CD4-positive, alpha-beta T cell treated with Interleukin-15 for 1 hour (primary cell): Measurements from ENCODE around the gene OXCT2.
"Not testable (repeated sequence)": the region's sequence is repeated elsewhere in the genome, so short reads cannot be mapped to it uniquely, and the experiment has no call there.

Source experiments
- DNase-seq: peaks from one replicate; pipeline ENCODE4 v3.0.0-alpha.2; 2020

Gene OXCT2

GRCh38 chr1:39787108-39787375 is 15.9 kb upstream of the OXCT2 start:
- DNase-seq = not testable (repeated sequence)

GRCh38 chr1:39786303-39787107 is 15.4 kb upstream of the OXCT2 start:
- not testable (repeated sequence) for DNase-seq

- not testable (repeated sequence) for DNase-seq
These were observed 11.5 kb upstream of the OXCT2 start for GRCh38 chr1:39782685-39783084.

GRCh38 chr1:39782103-39782502 is 11.0 kb upstream of the OXCT2 start:
- DNase-seq = no peak

- no peak for DNase-seq
These were observed 10.2 kb upstream of the OXCT2 start for GRCh38 chr1:39781349-39781715.

- no peak for DNase-seq
These were observed 8.7 kb upstream of the OXCT2 start for GRCh38 chr1:39779821-39780220.

- DNase-seq = no peak
These were observed 8.0 kb upstream of the OXCT2 start for GRCh38 chr1:39779137-39779536.

- not testable (repeated sequence) for DNase-seq
These were observed 7.4 kb upstream of the OXCT2 start for GRCh38 chr1:39778463-39779099.

- DNase-seq = peak; percentile 0
These were observed 6.7 kb upstream of the OXCT2 start for GRCh38 chr1:39777896-39778295.

- DNase-seq = no peak
These were observed 6.2 kb upstream of the OXCT2 start for GRCh38 chr1:39777306-39777705.

GRCh38 chr1:39776886-39777285 is 5.7 kb upstream of the OXCT2 start:
- DNase-seq = no peak

- DNase-seq = no peak
These were observed 5.2 kb upstream of the OXCT2 start for GRCh38 chr1:39776400-39776713.

GRCh38 chr1:39775676-39776399 is 4.7 kb upstream of the OXCT2 start:
- not testable (repeated sequence) for DNase-seq

GRCh38 chr1:39775141-39775540 is 4.0 kb upstream of the OXCT2 start:
- DNase-seq = not testable (repeated sequence)

- DNase-seq = not testable (repeated sequence)
These were observed 2.3 kb upstream of the OXCT2 start for GRCh38 chr1:39773369-39773979.

GRCh38 chr1:39770100-39771021 is 787 bp downstream of the OXCT2 start:
- not testable (repeated sequence) for DNase-seq

GRCh38 chr1:39769502-39769901 is 1.6 kb downstream of the OXCT2 start:
- not testable (repeated sequence) for DNase-seq

GRCh38 chr1:39766466-39766865 is 4.7 kb downstream of the OXCT2 start:
- DNase-seq = not testable (repeated sequence)

GRCh38 chr1:39764512-39764911 is 6.6 kb downstream of the OXCT2 start:
- not testable (repeated sequence) for DNase-seq

- DNase-seq = not testable (repeated sequence)
These were observed 7.4 kb downstream of the OXCT2 start for GRCh38 chr1:39763619-39764374.
